DND-41 (cell line): Measurements from ENCODE around the gene TEC.

Experiments used
- ATAC-seq: fragments of 200-7000 bp; cut with Tn5 transposase; 3 replicates; pipeline ENCODE4 v1.9.1; 2021; ENCODE audit warnings: low read depth; ENCODE audit not compliant: insufficient read depth
- DNase-seq: peaks from one replicate; pipeline ENCODE4 v3.0.0-alpha.2; 2020
- H2AFZ ChIP-seq: 2 replicates; pipeline ENCODE4 v1.6.0; 2012; ENCODE audit warnings: low read depth, low read length
- H3K27ac ChIP-seq: 2 replicates; pipeline ENCODE4 v1.5.1; 2012; ENCODE audit warnings: low read length, inconsistent platforms
- H3K27me3 ChIP-seq: fragments of 200-600 bp; sonication (generic); 2 replicates; pipeline ENCODE4 v1.6.0; 2012; ENCODE audit warnings: low read length, mild to moderate bottlenecking, inconsistent platforms; ENCODE audit not compliant: insufficient read depth, poor library complexity
- H3K36me3 ChIP-seq: 2 replicates; pipeline ENCODE4 v1.5.1; 2012; ENCODE audit warnings: low read length, inconsistent platforms; ENCODE audit not compliant: insufficient read depth
- H3K4me1 ChIP-seq: 2 replicates; pipeline ENCODE4 v1.5.1; 2012; ENCODE audit warnings: mild to moderate bottlenecking, low read length; ENCODE audit not compliant: insufficient read depth
- H3K4me2 ChIP-seq: 2 replicates; pipeline ENCODE4 v1.6.0; 2012; ENCODE audit warnings: mild to moderate bottlenecking, moderate library complexity, low read length, inconsistent platforms; ENCODE audit not compliant: insufficient read depth
- H3K4me3 ChIP-seq, 2 experiments: fragments of 200-600 bp in 1 of 2; shearing (Covaris generic) in 1 of 2; 2 replicates each; pipeline ENCODE4 v1.5.1; 2012 to 2016; ENCODE audit warnings: inconsistent platforms in 2 of 2, low read length in 2 of 2, mild to moderate bottlenecking in 2 of 2, low read depth in 1 of 2, moderate library complexity in 1 of 2
- H3K79me2 ChIP-seq: 2 replicates; pipeline ENCODE4 v1.6.0; 2012; ENCODE audit warnings: low read length, inconsistent platforms; ENCODE audit not compliant: insufficient read depth
- H3K9ac ChIP-seq: 2 replicates; pipeline ENCODE4 v1.6.0; 2012; ENCODE audit warnings: low read depth, mild to moderate bottlenecking, inconsistent platforms, low read length, moderate library complexity
- H3K9me3 ChIP-seq: 2 replicates; pipeline ENCODE4 v1.5.1; 2012; ENCODE audit warnings: low read length, moderate library complexity, mild to moderate bottlenecking, inconsistent platforms; ENCODE audit not compliant: insufficient read depth, severe bottlenecking
- H4K20me1 ChIP-seq: 2 replicates; pipeline ENCODE4 v1.6.0; 2012; ENCODE audit warnings: low read length; ENCODE audit not compliant: insufficient read depth
- EZH2 ChIP-seq: IDR thresholded peaks from 3 replicates; pipeline ENCODE4 v1.6.1; 2012; ENCODE audit warnings: borderline replicate concordance, low read depth, mild to moderate bottlenecking, moderate library complexity, low read length, inconsistent platforms; ENCODE audit not compliant: severe bottlenecking
- TF ChIP-seq, protein P1 (sequence below): IDR thresholded peaks from 2 replicates; pipeline ENCODE4 v1.5.1; 2012; ENCODE audit warnings: borderline replicate concordance, low read length, moderate library complexity, mild to moderate bottlenecking; ENCODE audit not compliant: poor library complexity, severe bottlenecking; ENCODE audit errors: extremely low read depth

TEC gene

DNA sequence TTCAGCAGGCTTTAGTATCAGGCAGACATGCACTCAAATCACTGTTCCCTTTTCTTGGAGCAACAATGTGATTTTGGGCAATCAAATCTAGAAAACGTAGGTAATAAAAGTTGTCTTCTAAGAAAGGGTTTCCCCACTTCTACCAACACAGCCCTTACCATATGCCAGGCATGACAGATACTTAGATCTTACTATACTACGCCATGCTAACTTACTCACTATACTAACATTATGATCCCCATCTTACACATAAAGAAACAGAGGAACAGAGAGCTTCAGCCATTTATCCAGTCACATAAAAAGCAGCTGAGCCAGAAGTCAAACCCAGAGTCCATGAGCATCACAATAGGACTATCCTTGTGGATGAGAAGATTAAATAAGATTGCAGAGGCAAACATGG lies 144.8 kb downstream of the TEC start:
- TF ChIP-seq, protein P1, sequence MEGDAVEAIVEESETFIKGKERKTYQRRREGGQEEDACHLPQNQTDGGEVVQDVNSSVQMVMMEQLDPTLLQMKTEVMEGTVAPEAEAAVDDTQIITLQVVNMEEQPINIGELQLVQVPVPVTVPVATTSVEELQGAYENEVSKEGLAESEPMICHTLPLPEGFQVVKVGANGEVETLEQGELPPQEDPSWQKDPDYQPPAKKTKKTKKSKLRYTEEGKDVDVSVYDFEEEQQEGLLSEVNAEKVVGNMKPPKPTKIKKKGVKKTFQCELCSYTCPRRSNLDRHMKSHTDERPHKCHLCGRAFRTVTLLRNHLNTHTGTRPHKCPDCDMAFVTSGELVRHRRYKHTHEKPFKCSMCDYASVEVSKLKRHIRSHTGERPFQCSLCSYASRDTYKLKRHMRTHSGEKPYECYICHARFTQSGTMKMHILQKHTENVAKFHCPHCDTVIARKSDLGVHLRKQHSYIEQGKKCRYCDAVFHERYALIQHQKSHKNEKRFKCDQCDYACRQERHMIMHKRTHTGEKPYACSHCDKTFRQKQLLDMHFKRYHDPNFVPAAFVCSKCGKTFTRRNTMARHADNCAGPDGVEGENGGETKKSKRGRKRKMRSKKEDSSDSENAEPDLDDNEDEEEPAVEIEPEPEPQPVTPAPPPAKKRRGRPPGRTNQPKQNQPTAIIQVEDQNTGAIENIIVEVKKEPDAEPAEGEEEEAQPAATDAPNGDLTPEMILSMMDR: no peak
- no peak for TF ChIP-seq EZH2
- no peak overlapping the region for H3K27ac ChIP-seq
- H2AFZ ChIP-seq: no peak overlapping the region
- H3K9ac ChIP-seq: no peak overlapping the region
- no peak for DNase-seq
- no peaks in the 10 kb centered on the region for H4K20me1 ChIP-seq
- no peaks in the 10 kb centered on the region for H3K79me2 ChIP-seq
- no peak for ATAC-seq
- H3K9me3 ChIP-seq: no peaks in the 10 kb centered on the region
- no peak overlapping the region for H3K4me2 ChIP-seq
- H3K4me1 ChIP-seq: no peaks in the 10 kb centered on the region
- H3K36me3 ChIP-seq: no peaks in the 10 kb centered on the region
- no peak overlapping the region for H3K4me3 ChIP-seq
- no peaks in the 10 kb centered on the region for H3K27me3 ChIP-seq

DNA sequence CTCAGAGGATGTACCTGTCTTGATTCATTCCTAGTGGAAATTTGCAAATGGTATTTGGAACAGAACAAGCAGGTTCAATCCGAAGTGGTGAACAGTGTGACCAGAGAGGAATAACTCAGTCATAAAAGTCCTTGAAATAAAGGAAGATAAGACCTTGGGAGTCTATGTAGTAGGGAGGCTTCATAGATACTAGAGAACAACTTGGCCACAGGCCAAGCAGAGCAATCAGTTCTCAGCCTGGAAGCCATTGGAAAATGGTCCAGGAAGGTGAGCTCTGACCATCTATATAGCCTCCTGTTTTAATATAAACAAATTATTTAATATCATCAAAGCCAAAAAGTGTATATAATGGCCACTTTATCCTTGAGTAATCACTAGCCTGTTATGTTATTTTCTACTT lies 146.9 kb downstream of the TEC start:
- Histone ChIP-seq H3K27ac (no peak overlapping the region), H3K9ac (no peak overlapping the region), H3K4me1 (no peaks in the 10 kb centered on the region), H3K36me3 (no peaks in the 10 kb centered on the region), H3K4me2 (no peak overlapping the region), H3K79me2 (no peaks in the 10 kb centered on the region), H2AFZ (no peak overlapping the region), H3K27me3 (no peaks in the 10 kb centered on the region), H3K9me3 (no peaks in the 10 kb centered on the region), H4K20me1 (no peaks in the 10 kb centered on the region), H3K4me3 (no peak overlapping the region)
- DNase-seq (no peak), ATAC-seq (no peak)
- TF ChIP-seq EZH2: no peak
- TF ChIP-seq, protein P1: no peak

DNA sequence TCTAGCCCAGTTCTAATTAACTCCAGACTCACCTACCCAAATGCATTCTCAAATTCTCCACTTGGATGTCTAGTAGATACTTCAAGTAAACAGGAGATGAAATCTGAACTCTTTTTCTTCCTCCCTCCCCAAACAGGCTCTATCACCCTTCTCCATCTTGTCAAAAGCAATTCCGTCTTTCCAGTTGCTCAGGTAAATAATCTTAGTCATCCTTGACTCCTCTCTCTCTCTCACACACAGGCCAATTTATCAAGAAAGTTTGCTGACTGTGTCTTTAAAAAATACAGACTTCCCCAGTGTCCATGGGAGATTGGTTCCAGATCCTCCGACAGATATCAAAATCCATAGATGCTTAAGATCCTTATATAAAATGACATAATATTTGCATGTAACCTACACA lies 148.5 kb downstream of the TEC start:
- H3K4me3 ChIP-seq: no peak overlapping the region
- no peaks in the 10 kb centered on the region for H3K4me1 ChIP-seq
- H3K9ac ChIP-seq: no peak overlapping the region
- no peaks in the 10 kb centered on the region for H4K20me1 ChIP-seq
- TF ChIP-seq EZH2: no peak
- TF ChIP-seq, protein P1: no peak
- H3K27ac ChIP-seq: no peak overlapping the region
- no peaks in the 10 kb centered on the region for H3K79me2 ChIP-seq
- no peaks in the 10 kb centered on the region for H3K36me3 ChIP-seq
- H2AFZ ChIP-seq: no peak overlapping the region
- H3K27me3 ChIP-seq: no peaks in the 10 kb centered on the region
- no peaks in the 10 kb centered on the region for H3K9me3 ChIP-seq
- DNase-seq (no peak), ATAC-seq (no peak)
- no peak overlapping the region for H3K4me2 ChIP-seq

DNA sequence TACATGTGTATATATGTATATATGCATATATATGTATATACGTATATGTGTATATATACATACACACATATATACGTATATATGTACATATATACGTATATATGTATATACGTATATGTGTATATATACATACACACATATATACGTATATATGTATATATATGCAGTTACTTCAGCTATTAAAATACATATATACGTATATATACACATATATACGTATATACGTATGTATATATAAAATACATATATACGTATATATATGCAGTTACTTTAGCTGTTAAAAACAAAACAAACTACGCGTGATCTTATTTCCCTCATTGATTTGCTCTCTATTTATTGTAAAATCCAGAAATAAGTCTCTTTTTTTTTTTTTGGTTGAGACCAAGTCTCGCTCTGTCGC lies 149.5 kb downstream of the TEC start:
- TF ChIP-seq, protein P1: no peak
- no peak for TF ChIP-seq EZH2
- no peak overlapping the region for H3K4me2 ChIP-seq
- H2AFZ ChIP-seq: no peak overlapping the region
- H3K27me3 ChIP-seq: no peaks in the 10 kb centered on the region
- no peaks in the 10 kb centered on the region for H3K4me1 ChIP-seq
- H4K20me1 ChIP-seq: no peaks in the 10 kb centered on the region
- no peak overlapping the region for H3K9ac ChIP-seq
- H3K79me2 ChIP-seq: no peaks in the 10 kb centered on the region
- no peak overlapping the region for H3K27ac ChIP-seq
- no peak for DNase-seq
- H3K4me3 ChIP-seq: no peak overlapping the region
- no peaks in the 10 kb centered on the region for H3K36me3 ChIP-seq
- H3K9me3 ChIP-seq: no peaks in the 10 kb centered on the region
- no peak for ATAC-seq
